ENCODE measurements around the gene MEX3A.
A peak's percentile ranks its signal among the peaks of the same experiment; 100 is the strongest.
"Not testable (repeated sequence)": the region's sequence is repeated elsewhere in the genome, so short reads cannot be mapped to it uniquely, and the experiment has no call there.

MEX3A gene, protein sequence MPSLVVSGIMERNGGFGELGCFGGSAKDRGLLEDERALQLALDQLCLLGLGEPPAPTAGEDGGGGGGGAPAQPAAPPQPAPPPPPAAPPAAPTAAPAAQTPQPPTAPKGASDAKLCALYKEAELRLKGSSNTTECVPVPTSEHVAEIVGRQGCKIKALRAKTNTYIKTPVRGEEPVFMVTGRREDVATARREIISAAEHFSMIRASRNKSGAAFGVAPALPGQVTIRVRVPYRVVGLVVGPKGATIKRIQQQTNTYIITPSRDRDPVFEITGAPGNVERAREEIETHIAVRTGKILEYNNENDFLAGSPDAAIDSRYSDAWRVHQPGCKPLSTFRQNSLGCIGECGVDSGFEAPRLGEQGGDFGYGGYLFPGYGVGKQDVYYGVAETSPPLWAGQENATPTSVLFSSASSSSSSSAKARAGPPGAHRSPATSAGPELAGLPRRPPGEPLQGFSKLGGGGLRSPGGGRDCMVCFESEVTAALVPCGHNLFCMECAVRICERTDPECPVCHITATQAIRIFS

DNA sequence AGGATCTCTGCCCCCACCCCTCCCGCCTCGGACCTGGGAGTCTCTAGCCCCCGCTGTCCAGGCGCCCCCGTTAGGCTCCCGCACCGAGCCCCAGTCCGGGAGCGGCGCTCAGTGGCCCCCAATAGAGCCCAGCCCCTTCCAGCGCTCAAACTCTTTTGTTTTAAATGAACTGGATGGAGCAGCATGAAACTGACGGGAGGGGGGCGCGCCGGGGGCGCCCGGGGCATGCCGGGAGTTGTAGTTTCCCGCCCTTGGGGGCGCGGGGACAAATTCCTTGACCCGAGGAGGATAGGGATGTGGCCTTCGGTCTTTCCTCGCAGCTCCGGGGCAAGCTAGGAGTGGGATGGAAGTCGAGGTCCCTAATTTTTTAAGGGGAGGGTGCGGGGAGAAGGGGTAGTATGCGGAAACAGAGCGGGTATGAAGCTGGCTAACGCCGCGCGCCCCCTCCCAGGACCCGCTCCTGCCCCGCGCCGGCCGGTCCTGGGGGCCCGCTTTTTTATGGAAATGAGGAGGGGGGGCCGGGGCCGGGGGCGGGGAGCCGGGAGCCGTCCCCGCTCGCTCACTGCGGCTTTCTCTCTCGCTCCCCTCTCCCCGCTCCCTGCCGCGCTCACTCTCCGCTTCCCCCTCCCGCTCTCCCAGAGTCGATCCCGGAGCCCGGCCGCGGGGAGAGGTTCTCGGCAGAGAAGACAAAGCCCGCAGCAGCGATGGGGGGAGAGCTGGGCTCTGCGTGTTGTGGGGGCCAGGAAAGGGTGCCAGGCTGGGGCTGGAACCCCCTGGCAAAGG lies at the start of gene MEX3A:
MEX3A (minus strand) TSS at position 157 of the 783 bp plus-strand sequence. CDS start 467 bp downstream, outside the sequence.
- peak; percentile 97 for DNase-seq

DNA sequence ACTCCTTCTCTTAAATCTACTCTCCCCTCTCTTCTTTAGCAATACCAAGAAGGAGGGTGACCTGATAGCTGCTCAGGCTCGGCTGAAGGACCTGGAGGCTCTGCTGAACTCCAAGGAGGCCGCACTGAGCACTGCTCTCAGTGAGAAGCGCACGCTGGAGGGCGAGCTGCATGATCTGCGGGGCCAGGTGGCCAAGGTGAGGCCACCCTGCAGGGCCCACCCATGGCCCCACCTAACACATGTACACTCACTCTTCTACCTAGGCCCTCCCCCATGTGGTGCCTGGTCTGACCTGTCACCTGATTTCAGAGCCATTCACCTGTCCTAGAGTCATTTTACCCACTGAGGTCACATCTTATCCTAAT lies 48.3 kb upstream of the MEX3A start:
- DNase-seq, result no peak

DNA sequence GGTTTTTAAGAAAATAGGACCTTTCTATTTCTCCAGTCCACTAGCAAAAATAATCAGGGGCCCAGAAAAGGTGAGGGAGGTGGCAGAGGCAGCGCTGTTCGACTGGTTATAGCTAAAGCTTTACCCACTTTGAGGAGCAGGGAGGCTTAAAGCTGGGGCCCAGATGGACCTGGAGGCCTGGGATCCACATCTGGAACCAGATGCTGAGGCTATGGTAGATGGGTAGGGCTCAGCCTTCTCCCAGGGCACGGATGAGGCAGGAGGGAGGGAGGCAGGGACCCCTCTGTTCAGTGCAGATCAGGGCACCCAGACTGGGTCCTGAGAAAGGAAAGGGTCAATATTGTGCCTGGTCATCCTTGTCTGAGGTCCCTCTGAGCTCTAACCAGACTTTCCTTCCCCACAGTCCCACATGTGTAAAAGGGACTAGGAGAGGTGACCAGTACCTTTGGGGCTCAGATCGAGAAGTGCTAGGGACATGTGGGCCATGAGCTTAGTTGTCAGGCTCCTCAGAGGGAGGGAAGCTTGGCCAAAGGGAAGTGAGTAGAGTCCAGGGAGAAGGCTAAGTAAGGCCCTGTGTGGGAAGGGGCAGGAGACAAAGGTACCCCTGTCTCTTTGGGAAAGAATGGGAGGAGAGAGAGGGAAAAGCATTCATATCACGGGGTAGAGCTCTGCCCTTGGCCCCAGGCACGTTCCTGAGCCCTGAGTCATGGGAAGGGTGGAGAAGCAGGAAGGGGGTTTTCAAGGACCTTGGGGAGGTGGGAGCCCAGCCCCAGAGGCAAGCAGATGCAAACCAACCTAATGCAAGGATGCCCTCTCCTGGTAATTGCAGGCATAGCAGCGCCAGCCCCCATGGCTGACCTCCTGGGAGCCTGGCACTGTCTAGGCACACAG lies 47.7 kb upstream of the MEX3A start:
- peak; percentile 94 for DNase-seq

DNA sequence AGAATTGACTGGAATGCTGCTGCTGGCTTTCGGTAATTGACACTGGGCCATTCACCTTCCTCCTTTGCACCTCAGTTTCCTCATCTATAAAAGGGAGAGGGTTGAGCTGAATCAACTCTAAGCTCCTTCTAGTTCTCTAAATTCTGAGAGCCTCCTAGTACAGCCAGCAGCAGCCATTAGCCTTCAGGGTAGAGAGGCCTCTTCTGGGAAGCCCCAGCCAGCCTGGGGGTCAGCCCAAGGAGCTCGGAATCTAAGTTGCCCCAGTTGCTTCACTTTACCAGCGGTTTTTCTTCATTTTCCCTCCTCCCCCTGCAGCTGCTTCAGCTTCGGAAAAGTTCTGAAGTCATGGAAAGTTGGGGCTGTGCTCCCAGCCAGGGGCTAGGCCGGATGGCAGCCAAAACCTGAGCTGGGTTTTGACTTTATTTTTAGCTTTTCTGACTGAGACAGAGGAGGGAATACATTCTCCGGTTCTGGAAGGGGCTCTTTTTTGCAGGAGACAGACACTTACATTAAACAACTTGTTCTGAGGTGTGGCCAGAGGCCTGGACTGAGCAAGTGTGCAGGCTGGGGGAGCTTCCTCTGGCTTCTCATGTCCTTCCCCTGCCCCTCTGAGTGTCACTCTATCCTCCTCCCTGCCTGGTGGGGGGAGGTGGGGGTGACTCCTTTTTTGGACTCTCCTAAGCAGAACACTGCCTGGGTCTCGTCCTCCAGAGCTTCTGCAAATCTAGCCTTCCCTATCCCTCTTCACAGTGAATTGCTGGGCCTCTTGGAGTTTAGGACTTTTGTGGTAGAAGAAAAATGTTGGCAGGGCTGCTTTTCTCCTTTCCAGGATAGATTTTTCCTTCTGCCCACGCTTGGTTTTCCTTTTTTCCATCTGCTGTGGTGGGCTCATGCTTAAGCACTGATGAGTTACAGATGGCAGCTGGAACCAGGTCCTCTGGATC lies 46.7 kb upstream of the MEX3A start:
- DNase-seq, result no peak

DNA sequence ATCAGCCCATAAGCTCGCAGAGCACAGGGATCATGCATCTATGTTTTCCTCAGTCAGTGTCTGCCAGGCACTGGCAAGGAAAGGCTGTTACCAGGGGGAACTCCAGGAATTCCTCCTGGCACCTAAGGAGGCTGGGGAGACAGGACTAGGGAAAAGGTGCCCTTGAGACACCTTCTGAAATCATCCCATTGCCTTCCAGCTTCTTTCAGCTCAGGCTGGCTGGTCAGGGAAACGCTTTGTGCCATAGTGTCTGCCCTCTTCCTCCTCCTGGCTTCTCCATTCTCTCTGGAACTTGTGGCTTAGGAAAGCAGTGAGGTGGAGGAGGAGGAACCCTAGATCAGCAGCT lies 46.0 kb upstream of the MEX3A start:
- no peak for DNase-seq

DNA sequence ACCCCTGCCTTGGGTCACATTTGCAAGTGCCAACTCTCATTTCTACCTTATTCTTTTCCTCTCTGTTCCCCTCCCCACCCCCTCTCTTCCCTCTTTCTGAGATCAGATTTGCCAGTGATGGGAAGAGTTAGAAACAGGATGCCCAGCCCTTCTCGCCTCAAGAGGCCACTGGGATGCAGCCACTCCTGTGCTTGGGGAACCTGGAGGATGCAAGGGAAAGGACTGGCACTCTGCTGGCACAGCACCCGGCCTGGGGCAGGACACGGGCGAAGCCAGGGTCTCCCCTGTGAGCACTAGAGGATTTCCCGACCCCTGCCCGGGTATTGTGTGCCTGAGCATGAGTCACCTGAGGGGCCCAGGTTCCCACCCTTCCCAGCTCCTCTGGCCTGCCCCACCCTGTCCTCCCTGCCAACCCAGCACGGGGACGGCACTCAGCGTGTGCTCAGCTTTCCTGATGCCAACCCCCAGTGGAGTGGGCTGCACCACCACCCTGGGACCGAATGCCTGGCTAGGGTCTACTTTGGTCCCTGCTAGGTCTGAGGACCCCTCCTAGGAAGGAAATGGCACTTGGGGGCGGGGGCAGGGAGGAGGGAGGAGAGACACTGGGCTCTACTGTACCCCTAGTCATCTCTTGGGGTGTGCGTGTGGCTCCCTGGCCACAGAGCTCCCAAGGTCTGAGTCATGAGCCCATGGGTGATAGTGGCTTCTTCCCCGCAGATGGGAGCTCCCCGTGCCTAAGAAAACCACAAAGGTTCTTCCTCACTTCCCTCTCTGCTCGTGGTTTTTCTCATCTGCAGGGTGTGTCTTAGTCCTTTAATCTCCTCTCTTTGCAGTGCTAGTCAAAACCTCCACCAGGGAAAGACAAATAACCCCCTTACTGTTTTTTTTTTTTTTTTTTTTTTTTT lies 44.6 kb upstream of the MEX3A start:
- no peak for DNase-seq

DNA sequence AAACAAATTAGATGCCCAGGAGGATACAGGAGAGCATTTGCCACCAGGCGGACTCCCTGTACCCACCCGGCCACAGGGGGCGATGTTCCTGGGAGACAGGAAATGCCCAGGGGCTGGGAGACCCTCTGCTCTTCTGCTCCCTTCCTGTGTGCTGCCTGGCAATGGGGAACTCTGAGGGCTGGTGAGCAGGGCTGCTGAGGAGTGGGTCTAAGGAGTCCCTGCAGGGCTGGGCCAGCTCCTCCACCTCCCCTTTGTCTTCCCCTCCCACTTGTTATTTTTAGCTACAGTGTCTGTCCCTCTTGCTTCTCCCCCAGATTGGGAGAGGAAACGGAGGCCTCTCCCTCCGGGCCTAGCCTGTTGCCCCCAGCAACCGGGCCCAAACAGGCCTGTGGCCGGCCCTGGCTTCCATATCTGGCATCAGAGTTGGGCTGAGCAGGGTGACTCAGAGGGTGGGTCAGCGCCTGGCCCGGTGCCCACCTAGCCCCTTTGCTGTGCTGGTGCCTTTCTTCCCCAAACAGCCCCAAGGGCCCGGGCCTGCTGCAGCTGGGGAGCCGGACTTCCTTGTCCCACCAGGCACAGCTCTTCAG lies 43.9 kb upstream of the MEX3A start:
- peak; percentile 44 for DNase-seq

DNA sequence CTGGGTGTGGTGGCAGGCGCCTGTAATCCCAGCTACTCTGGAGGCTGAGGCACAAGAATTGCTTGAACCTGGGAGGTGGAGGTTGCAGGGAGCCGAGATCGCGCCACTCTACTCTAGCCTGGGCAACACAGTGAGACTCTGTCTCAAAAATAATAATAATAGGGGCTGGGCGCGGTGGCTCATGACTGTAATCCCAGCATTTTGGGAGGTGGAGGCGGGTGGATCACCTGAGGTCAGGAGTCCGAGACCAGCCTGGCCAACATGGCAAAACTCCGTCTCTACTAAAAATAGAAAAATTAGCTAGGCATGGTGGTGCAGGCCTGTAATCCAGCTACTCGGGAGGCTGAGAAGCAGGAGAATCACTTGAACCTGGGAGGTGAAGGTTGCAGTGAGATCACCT lies 43.3 kb upstream of the MEX3A start:
- DNase-seq, result not testable (repeated sequence)

DNA sequence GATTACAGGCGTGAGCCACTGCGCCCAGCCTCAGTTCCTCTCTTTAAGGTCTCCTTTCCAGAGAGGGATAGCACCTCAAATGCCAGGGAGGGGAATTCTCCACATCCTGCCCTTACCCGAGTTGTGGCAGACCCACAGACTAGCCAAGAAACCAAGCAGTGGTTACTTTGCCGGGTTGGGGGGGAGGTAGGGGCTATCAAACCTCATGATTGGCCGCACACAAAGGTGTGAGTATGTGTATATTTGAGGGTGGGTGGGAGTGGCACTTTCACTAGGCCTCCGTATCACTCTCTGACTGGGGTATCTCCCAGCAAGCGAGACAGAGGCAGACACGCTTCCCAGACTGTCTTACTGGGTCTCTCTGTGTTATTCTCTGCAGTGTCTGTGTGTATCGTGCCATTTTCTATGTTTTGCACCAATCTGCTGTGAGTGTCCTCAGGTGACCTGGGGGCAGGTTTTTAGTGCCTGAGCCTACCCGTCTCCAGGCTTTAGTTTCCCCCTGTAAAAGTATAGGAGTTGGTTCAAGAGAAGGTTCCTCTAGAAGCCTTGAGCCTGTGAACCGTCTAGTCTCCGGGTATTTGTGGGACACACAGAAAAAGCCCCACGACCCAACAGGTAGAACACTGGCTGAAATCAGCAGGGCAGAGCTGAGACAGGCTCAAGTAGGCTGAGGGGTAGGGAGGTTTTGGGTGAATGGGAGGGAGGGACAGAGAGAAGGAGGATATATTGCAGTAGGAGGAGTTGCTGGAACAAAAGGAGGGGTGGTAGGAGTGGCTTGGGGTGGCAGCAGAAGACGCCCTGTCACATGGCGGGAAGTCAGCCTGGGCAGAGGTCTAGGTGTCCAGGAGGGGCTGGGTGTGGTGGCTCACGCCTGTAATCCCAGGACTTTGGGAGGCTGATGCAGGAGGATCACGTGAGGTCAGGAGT lies 42.6 kb upstream of the MEX3A start:
- DNase-seq, result no peak

DNA sequence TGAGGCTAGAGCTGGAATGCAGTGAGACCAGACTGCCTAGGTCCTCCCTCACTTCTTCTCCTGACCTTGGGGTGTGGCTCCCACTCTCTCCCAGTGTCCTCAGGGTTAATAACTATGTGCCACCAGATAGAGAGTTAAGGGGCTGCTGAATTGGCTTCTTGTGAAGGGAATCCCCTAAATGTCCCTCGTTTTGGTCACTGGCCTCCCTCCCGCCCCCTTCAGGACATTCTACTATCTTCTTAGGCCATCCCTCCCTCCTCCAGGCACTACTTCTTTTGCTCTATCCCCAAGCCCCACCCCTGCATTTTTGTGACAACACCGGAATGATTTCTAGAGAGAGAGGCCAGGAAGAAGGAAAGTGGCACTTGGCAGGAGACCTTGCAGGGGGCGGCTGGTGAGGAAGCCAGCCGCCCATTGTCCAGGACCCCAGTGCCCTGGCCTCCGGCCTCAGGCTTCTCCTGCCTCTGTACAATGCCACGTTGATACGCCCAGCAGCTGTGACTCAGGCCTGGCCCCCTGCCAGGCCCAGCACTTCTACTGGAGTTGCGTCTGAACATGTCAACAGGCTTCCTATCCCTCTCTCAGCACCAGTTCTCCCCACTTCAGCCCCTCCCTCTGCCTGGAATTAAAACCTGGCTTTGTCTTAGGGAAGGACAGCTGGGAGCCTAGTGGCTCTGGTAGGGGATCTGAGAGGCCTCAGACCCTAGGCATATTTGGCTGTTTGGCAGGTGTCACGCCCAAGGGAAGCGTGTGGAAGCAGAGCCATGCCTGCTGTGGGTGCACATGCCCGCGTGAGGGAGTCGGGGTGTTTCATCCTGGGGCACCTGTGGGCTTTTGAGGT lies 41.3 kb upstream of the MEX3A start:
- peak; percentile 100 for DNase-seq

DNA sequence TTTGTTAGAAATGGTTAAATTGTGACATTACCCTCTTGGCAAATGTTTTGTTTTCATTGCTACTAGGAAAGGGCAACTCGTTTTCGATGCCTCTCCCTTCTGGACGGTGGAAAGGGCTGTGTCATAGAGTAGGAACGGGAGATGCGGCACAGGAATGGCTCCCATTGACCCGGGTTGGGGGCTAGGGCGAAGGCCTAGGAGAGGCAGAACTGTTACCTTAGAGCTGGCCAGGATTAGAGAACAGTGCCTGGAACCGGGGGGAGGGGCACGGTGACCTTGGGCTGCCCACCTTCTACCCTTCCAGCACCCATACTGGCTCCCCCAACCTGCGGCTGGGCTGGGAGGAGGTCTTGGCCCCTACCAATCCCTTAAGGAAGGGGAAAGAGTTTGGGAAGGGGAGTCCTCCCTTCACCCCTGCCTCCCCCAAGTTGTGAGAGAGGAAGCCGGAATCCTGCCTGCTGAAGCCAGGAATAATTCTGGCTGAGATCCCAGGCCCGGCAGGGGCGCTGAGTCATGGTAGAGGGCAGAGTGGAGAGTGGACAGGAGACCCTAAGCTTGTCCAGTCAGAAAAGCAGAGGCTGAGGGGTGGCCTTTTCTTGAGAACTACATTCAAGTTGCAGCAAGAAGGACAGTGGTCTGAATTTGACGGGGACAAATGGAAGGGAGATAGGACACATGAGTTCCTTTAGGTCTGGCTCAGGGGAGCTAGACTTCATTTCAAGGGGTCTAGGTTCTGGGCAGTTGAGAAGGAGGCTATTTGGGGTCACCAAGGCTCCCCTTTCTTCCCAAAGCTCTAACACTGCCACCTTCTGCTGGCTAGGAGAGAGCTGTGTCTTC lies 40.5 kb upstream of the MEX3A start:
- peak; percentile 72 for DNase-seq

DNA sequence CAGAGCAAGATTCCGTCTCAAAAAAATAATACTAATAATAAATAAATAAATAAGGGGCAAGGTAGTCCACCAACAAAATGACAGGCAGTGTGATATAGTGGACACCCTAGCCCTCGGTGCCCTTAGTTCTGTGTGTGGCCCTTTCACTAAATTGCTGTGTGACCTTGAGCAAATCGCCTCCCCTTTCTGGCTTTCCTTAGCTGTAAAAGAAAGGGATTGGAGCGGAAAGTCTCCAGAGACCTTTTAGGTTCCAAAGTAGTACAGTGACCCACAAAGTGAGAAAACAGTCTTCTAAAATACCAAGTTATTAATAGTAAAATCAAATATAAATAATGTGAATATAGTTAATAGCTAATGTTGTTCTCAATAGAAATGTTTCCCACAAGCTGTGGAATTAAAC lies 39.8 kb upstream of the MEX3A start:
- no peak for DNase-seq

DNA sequence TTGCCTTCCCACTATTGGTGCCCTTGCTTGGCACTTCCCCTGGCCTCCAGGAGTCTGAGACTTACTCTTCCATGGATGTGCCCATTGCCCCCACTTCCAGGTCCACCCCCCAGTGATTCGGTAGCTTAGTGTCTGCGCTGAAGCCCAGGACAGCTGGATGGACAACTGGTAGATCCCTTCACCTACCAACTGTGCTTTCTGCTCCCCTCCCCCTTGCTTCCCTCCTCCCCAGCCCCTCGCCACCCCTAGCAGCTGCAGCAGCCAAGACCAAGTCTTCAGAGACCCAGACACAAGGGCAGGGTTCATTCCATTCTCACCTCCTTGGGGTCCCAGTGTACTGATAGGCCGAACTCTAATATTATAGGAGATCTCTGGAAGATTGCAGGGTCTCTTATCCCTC lies 39.2 kb upstream of the MEX3A start:
- no peak for DNase-seq

DNA sequence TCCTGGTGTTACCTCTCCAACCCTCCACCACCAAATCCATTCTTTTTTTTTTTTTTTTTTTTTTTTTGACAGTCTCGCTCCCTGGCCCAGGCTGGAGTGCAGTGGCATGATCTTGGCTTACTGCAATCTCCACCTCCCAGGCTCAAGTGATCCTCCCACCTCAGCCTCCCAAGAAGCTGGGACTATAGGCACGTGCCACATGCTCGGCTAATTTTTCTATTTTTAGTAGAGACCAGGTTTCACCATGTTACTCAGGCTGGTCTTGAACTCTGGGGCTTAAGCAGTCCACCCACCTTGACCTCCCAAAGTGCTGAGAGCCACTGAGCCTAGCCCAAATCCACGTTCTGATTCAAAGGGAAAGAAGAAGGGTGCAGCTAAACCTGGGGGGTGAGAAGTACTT lies 38.7 kb upstream of the MEX3A start:
- not testable (repeated sequence) for DNase-seq

DNA sequence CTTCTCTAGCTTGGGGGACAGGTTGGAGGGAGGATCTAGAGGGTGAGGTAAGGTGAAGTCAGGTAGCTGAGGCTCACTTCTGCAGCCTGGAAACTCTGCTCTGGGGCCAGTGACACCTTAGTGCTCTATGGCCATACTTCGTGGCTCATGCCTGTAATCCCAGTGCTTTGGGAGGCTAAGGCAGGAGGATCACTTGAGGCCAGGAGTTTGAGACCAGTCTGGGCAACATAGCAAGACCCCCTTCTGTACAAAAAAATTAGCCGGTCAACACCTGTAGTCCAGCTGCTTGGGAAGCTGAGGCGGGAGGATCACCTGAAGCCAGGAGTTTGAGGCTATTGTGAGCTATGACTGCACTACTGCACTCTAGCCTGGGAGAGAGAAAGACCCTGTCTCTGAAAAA lies 38.1 kb upstream of the MEX3A start:
- no peak for DNase-seq

DNA sequence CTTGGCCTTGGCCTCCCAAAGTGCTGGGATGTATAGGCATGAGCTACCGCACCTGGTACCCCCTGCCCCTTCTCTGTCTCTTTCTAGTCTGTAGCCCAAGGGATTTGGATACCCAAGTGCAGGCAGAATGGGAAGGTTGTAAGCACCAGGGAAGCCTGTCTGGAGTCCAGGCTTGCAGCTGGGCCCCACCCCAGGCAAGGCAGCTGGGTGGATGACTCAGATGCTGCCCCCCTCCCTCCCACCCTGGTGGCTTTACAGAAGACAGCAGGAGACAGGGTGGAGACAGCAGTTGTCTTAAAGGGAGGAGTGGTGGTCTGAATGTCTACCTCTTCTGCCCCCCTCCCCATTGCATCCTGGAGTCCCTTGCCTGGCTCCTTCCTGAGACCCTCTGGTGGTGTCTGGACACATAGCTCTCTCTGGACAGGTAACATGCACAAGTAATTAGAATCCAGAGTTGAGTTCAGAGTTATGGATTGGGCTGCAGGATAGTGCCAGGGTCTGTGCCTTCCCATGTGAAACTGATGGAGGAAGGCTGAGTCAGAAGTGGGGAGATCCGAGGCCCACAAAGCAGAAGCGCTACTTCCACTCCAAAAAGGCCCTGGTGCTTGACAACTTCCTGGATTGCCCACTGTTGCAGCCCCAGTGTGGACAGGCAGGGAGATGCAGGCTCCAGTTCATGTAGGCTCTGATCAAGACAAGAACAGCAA lies 37.4 kb upstream of the MEX3A start:
- no peak for DNase-seq

Measured in NCI-H345 (cell line).